ENCODE results near the gene FRMD4A.

Gene FRMD4A

DNA sequence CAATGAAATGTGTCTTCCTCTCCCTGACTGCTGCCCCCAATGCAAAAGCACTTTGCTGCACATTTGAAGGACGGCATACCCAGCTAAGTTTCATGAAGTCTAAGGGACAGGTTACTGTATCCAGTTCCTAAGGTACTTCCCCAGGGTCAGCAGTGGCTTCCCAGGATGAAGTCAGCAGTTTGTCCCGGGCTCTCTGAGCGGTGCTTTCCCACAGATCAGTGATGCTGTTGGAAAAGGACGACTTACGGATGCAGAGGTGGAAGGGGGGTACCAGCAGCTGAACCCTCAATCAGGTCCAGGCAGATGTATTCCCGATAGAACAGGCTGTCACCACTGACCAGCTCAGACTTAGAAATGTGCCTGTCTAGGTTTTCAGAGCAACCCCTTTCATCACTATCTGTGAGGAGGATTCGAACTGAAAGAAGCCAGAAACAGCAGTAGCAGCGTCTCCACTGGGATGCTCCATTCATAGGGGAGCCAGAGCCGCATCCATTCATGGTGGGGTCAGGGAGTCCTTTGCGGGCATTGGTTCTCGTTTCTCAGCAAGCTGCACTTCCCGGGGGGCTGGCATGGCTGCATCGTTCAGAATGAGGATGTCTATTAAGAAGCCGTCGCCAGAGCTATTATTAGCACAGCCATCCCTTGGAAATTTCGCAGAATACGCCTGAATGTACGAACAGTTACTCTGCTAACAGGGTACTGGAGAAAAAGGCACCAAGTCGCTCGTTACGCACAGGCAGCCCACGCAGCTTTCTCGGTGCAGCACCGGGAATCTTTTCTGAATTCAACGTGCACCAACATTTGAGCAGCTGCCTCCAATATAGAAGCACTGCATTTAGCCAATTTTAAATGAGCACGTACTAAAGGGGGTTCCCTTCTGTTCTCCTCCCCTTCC is 440.2 kb downstream of the FRMD4A start:
- Histone ChIP-seq H3K27ac (ENCODE audit: insufficient read depth, low read depth, low read length, poor library complexity, severe bottlenecking) (no peak overlapping the region), H3K4me3 (ENCODE audit: insufficient read depth, low read depth, low read length) (peak overlapping the region; percentile 54), H3K27me3 (ENCODE audit: control insufficient read depth, insufficient read depth, low read length, poor library complexity, severe bottlenecking) (peaks cover 30% of the 10 kb centered on the region)

DNA sequence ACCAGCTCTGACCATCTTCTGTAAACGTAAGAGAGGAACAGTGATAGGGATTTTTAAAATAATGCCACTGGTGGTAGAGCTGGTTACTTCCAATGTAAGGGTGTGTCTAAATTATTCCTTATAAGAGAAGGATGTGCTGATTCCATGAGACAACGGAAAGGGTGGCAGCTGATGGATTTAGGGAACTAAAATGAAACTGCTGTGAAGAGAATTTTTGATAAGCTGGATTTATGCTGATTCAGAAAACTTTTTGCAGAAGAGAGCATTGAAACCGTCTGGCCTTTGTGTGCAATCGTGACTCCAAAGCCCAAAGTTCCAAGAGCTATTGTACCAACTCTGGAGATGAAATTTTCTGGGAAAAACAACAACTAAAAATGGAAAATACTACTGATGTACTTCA is 443.0 kb downstream of the FRMD4A start:
- H3K9me3 ChIP-seq (ENCODE audit: control insufficient read depth, low read length): no peaks in the 10 kb centered on the region
- H3K4me3 ChIP-seq (ENCODE audit: insufficient read depth, low read depth, low read length): no peak overlapping the region
- no peaks in the 10 kb centered on the region for H3K36me3 ChIP-seq (ENCODE audit: control insufficient read depth, insufficient read depth, low read length)
- H3K4me1 ChIP-seq (ENCODE audit: control insufficient read depth, insufficient read depth, low read length): peaks cover 7% of the 10 kb centered on the region
- WGBS, 2 experiments: 91 to 95% methylated on average over 4 of the region's 4 CpGs
- no peak overlapping the region for H3K27ac ChIP-seq (ENCODE audit: insufficient read depth, low read depth, low read length, poor library complexity, severe bottlenecking)
- H3K27me3 ChIP-seq (ENCODE audit: control insufficient read depth, insufficient read depth, low read length, poor library complexity, severe bottlenecking): peaks cover 21% of the 10 kb centered on the region

More for the DNA sequence above, 440.2 kb downstream of the FRMD4A start:
- Histone ChIP-seq H3K4me1 (ENCODE audit: control insufficient read depth, insufficient read depth, low read length) (peaks cover 7% of the 10 kb centered on the region), H3K9me3 (ENCODE audit: control insufficient read depth, low read length) (no peaks in the 10 kb centered on the region), H3K36me3 (ENCODE audit: control insufficient read depth, insufficient read depth, low read length) (no peaks in the 10 kb centered on the region)
- 8 to 10% methylated on average over 26 of the region's 26 CpGs for WGBS, 2 experiments

DNA sequence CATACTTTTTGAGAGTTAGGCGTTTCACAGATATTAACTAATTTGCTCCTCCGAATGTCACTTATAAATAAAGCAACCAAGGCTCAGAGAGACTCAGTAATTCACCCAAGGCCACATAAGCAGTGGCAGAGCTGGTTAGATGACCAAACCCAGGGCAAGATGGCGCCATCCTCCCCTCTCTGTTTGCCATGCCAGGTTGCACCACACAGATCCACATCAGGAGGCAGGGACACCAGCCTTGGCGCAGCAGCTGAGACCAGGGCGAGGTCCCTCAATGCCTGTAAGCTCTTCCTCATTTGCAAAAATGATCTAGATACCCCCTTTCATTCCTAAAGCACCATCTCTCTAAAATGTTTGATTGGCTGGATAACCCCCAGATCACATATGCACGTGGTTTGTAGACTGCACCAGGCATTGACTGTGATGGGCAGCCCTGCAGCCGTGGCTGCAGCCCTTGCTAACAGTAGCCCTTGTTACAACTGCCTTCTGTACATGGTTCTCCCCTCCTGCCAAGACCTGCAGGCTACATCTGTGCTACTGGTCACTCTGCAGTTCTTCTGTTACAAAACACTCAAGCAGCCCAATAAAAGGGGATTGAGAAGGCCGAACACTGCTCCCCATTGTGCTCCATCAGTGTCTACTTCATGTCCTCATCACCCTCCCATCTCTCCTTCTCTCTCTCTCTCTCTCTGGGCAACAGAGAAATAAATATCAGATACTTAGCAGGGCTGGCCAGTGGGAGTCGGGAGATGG is 445.3 kb downstream of the FRMD4A start:
- Histone ChIP-seq H3K27ac (ENCODE audit: insufficient read depth, low read depth, low read length, poor library complexity, severe bottlenecking) (no peak overlapping the region), H3K4me1 (ENCODE audit: control insufficient read depth, insufficient read depth, low read length) (peaks cover 20% of the 10 kb centered on the region)
- 91 to 95% methylated on average over 9 of the region's 9 CpGs for whole genome bisulfite sequencing, 2 experiments

DNA sequence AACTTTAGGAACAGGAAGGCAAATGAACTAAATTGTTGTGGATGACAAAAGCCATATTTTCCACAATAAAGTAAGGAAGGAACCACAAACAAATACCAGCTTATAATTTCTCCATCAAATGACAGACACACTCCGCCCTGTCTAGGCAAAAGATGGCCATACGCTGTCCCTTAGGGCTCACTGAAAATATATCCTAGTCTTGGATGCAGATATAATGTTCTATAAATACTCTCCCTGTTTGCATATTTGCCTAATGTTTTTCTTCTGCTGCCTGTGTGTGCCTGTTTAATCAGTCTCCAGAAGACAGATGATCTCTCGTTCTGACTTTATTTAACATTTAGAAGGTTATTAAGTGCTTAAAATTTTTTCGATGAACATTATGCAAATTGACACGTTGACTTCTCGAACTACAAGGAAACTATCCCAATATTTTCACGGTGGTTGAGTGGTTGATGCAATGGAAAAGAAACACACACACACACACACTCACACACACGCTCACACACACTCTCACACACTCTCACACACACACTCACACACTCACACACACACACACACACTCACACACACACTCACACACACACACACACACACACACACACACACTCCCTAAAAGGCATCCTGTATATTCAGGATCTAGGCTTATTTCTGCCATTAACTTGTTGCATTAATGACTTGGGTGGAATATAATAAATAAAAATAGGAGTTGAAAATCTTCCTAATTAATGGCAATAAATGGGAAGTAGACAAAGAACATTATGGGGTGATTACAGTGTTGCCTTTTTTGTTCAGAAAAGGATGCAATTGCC is 446.9 kb downstream of the FRMD4A start:
- Histone ChIP-seq H3K9me3 (ENCODE audit: control insufficient read depth, low read length) (no peaks in the 10 kb centered on the region), H3K27ac (ENCODE audit: insufficient read depth, low read depth, low read length, poor library complexity, severe bottlenecking) (no peak overlapping the region), H3K27me3 (ENCODE audit: control insufficient read depth, insufficient read depth, low read length, poor library complexity, severe bottlenecking) (no peaks in the 10 kb centered on the region), H3K36me3 (ENCODE audit: control insufficient read depth, insufficient read depth, low read length) (no peaks in the 10 kb centered on the region), H3K4me3 (ENCODE audit: insufficient read depth, low read depth, low read length) (no peak overlapping the region), H3K4me1 (ENCODE audit: control insufficient read depth, insufficient read depth, low read length) (peaks cover 13% of the 10 kb centered on the region)
- WGBS, 2 experiments: 77 to 83% methylated on average over 6 to 8 of the region's 8 CpGs

More for the DNA sequence above, 445.3 kb downstream of the FRMD4A start:
- Histone ChIP-seq H3K36me3 (ENCODE audit: control insufficient read depth, insufficient read depth, low read length) (no peaks in the 10 kb centered on the region), H3K4me3 (ENCODE audit: insufficient read depth, low read depth, low read length) (no peak overlapping the region), H3K9me3 (ENCODE audit: control insufficient read depth, low read length) (no peaks in the 10 kb centered on the region), H3K27me3 (ENCODE audit: control insufficient read depth, insufficient read depth, low read length, poor library complexity, severe bottlenecking) (peaks cover 2% of the 10 kb centered on the region)

DNA sequence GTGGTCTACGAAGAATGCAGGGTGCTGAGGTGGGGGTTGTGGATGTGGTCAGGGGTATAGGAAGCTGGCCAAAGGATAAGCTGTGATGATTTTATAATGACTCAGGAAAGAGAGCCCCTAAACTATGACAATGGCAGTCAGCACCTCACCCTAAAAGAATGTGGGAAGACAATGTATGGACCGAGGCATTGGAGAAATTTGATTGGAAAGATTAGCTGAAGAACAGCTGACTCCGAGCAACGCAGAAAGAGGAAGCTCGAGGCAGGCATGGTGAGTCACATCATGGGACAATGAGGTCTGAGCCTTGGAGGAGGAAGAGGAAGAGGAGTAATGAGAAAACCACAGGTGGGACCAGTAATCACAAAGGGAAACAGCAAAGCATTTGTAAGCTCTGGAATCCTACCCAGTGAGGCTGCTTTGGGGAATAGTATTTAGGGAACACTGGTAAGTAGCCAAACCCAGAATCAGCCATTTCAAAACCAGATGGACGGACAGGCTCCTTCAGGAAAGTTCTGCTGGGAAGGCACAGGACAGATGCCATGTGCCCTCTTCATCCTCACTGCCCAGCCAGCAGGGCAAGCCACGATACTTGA is 448.5 kb downstream of the FRMD4A start:
- H3K9me3 ChIP-seq (ENCODE audit: control insufficient read depth, low read length): no peaks in the 10 kb centered on the region
- H3K36me3 ChIP-seq (ENCODE audit: control insufficient read depth, insufficient read depth, low read length): no peaks in the 10 kb centered on the region
- H3K4me1 ChIP-seq (ENCODE audit: control insufficient read depth, insufficient read depth, low read length): peaks cover 13% of the 10 kb centered on the region
- H3K4me3 ChIP-seq (ENCODE audit: insufficient read depth, low read depth, low read length): no peak overlapping the region
- H3K27me3 ChIP-seq (ENCODE audit: control insufficient read depth, insufficient read depth, low read length, poor library complexity, severe bottlenecking): no peaks in the 10 kb centered on the region
- peak overlapping the region; percentile 18 for H3K27ac ChIP-seq (ENCODE audit: insufficient read depth, low read depth, low read length, poor library complexity, severe bottlenecking)
- 17 to 19% methylated on average over 7 of the region's 7 CpGs for WGBS, 2 experiments

DNA sequence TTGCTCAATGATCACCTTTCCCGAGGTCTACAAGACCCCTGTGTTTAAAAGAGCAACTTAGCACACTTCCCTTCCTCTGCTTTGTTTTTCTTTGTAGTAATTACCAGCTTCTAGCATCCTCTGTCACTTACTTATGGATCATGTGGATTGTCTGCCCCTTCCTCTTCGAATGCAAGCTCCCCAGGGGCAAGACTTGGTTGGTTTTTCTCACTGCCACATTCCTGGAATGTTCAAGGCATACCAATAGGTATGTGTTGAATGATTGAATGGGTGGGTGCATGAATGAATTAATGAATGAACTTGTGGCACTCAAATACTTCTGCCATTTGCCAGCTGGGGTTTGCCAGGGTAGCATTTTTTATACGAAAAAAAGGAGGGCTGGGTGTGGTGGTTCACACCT is 450.0 kb downstream of the FRMD4A start:
- no peak overlapping the region for H3K4me3 ChIP-seq (ENCODE audit: insufficient read depth, low read depth, low read length)
- no peak overlapping the region for H3K27ac ChIP-seq (ENCODE audit: insufficient read depth, low read depth, low read length, poor library complexity, severe bottlenecking)
- no peaks in the 10 kb centered on the region for H3K9me3 ChIP-seq (ENCODE audit: control insufficient read depth, low read length)
- H3K27me3 ChIP-seq (ENCODE audit: control insufficient read depth, insufficient read depth, low read length, poor library complexity, severe bottlenecking): no peaks in the 10 kb centered on the region
- H3K36me3 ChIP-seq (ENCODE audit: control insufficient read depth, insufficient read depth, low read length): no peaks in the 10 kb centered on the region
- 88 to 89% methylated on average over 3 of the region's 3 CpGs for WGBS, 2 experiments
- peaks cover 13% of the 10 kb centered on the region for H3K4me1 ChIP-seq (ENCODE audit: control insufficient read depth, insufficient read depth, low read length)

DNA sequence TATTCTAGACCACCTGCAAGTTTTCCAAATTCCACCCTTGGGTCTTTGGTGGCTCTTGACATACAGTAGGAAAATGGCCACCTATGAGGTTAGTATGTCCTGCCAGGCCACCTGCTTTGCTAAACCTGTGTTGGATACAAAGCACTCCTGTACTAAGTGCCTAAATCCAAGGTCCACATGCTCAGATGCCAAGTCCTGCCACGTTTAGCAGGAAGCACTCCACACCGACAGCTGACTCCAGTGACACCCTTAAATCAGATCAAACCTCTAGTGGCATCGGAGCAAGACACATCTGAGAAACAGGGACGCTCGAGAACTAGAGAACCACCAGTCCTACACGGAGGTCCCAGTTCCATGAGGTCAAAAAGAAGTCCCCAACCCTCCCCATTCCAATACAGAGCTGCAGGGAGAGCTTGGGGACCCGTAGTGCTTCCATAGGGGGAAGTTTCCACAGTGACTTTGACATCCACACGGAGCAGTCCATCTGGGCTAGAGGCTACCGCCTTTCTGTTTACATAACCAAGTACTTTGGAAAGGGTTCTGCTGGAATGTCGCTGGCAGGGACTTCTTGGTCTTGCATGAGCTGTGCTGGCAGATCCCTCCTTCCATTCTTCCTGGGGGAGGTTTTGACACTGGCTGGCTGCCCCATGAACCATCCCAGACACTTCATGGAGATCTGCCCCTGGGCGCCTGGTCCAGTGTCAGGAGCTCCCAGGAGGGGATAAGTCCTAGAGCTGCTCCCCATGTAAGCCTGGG is 453.4 kb downstream of the FRMD4A start:
- no peak overlapping the region for H3K4me3 ChIP-seq (ENCODE audit: insufficient read depth, low read depth, low read length)
- H3K27ac ChIP-seq (ENCODE audit: insufficient read depth, low read depth, low read length, poor library complexity, severe bottlenecking): no peak overlapping the region
- WGBS, 2 experiments: 91 to 94% methylated on average over 11 of the region's 11 CpGs

DNA sequence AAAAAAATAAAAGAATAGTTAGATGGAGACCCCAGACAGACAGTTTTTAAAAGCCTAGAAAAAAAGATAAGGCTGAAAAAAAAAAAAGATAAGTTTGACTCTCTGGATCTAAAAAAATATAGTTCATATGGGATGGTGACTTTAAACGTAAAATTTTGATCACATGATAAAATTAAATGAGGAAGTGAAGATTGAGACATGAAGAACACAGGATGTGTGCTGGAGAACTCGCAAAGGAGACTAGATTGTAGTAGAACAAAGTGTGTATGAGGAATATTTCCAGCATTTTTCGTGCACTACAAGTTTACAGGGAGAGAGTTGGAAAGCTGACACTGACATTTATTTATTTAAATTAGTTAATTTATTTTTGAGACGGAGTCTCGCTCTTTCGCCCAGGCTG is 457.5 kb downstream of the FRMD4A start:
- WGBS, 2 experiments: 94 to 96% methylated on average over 6 of the region's 6 CpGs
- Histone ChIP-seq H3K4me3 (ENCODE audit: insufficient read depth, low read depth, low read length) (no peak overlapping the region), H3K27me3 (ENCODE audit: control insufficient read depth, insufficient read depth, low read length, poor library complexity, severe bottlenecking) (no peaks in the 10 kb centered on the region), H3K4me1 (ENCODE audit: control insufficient read depth, insufficient read depth, low read length) (no peaks in the 10 kb centered on the region), H3K9me3 (ENCODE audit: control insufficient read depth, low read length) (no peaks in the 10 kb centered on the region), H3K27ac (ENCODE audit: insufficient read depth, low read depth, low read length, poor library complexity, severe bottlenecking) (no peak overlapping the region), H3K36me3 (ENCODE audit: control insufficient read depth, insufficient read depth, low read length) (no peaks in the 10 kb centered on the region)

More for the DNA sequence above, 453.4 kb downstream of the FRMD4A start:
- H3K9me3 ChIP-seq (ENCODE audit: control insufficient read depth, low read length): no peaks in the 10 kb centered on the region
- no peaks in the 10 kb centered on the region for H3K36me3 ChIP-seq (ENCODE audit: control insufficient read depth, insufficient read depth, low read length)
- peaks cover 10% of the 10 kb centered on the region for H3K4me1 ChIP-seq (ENCODE audit: control insufficient read depth, insufficient read depth, low read length)
- H3K27me3 ChIP-seq (ENCODE audit: control insufficient read depth, insufficient read depth, low read length, poor library complexity, severe bottlenecking): no peaks in the 10 kb centered on the region

DNA sequence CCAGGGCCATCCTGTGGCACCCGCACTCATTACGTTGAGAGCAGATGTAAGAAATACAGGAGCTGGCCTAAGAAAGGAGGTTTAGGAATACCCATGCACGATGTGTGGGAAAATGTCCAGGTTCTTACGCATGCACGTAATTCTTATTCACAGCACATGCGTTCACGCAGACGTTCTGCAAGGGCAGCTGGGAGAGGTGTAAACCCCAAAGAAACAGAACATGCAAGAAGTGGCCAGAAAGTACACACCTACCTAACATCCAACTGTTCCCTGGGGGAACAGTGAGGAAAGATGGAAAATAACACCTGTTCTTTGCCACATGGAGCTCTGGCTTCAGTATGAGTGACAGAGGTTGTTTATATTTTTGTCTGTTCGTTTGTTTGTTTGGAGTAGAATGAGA is 458.3 kb downstream of the FRMD4A start:
- H3K9me3 ChIP-seq (ENCODE audit: control insufficient read depth, low read length): no peaks in the 10 kb centered on the region
- H3K36me3 ChIP-seq (ENCODE audit: control insufficient read depth, insufficient read depth, low read length): no peaks in the 10 kb centered on the region
- no peak overlapping the region for H3K4me3 ChIP-seq (ENCODE audit: insufficient read depth, low read depth, low read length)
- WGBS, 2 experiments: 92 to 95% methylated on average over 9 of the region's 9 CpGs
- H3K4me1 ChIP-seq (ENCODE audit: control insufficient read depth, insufficient read depth, low read length): no peaks in the 10 kb centered on the region
- no peaks in the 10 kb centered on the region for H3K27me3 ChIP-seq (ENCODE audit: control insufficient read depth, insufficient read depth, low read length, poor library complexity, severe bottlenecking)
- H3K27ac ChIP-seq (ENCODE audit: insufficient read depth, low read depth, low read length, poor library complexity, severe bottlenecking): no peak overlapping the region
